Measurements from ENCODE around the gene RNASEL.
"Not testable (repeated sequence)": the region's sequence is repeated elsewhere in the genome, so short reads cannot be mapped to it uniquely, and the experiment has no call there.

The RNASEL gene, protein sequence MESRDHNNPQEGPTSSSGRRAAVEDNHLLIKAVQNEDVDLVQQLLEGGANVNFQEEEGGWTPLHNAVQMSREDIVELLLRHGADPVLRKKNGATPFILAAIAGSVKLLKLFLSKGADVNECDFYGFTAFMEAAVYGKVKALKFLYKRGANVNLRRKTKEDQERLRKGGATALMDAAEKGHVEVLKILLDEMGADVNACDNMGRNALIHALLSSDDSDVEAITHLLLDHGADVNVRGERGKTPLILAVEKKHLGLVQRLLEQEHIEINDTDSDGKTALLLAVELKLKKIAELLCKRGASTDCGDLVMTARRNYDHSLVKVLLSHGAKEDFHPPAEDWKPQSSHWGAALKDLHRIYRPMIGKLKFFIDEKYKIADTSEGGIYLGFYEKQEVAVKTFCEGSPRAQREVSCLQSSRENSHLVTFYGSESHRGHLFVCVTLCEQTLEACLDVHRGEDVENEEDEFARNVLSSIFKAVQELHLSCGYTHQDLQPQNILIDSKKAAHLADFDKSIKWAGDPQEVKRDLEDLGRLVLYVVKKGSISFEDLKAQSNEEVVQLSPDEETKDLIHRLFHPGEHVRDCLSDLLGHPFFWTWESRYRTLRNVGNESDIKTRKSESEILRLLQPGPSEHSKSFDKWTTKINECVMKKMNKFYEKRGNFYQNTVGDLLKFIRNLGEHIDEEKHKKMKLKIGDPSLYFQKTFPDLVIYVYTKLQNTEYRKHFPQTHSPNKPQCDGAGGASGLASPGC

DNA sequence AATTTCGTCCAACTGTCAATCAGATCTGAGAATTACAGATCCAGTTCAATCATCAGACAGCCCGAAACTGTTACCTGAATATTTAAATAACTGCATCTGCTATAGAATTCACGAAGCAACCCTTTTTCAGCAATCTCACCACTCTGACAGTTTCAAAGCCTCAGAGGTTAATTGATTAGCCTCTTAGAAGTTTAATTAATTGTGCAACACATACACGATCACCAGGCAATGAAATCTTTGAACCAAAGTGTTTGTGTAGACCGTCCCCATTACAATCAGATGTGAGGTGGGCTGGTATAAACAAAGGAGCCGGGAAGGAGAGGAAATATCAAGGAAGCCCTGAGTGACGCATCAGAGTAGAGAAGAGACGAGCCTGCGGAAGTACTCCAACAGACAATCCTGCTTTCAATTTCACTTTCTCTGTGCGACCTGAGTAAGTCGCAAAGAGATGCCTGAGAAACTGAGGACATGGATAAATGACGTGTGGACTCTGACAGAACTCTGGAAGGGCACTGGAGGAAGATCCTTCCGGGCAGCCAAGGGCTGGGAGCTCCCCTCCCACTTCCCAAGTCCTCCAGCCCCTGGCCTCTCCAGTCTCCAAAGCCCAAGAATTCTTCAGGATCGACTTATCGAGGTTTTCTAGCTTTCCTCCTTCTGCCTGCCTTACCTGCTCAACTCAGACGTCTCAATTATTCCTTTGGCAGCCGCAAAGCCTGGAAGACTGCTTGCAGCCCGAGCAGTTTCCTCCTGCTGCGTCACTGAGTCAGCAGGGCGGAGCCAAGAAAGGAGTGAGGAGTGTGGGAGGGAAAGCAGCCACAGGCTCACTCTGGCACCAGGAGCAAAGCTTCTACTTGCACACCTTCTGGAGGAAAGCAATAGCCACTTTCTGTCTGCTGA lies at the start of gene RNASEL:
TSS of gene RNASEL (minus strand) at position 757 of the 897 bp plus-strand sequence. CDS start 2,450 bp downstream, outside the sequence.
- no peak for DNase-seq (ENCODE audit: low spot score)

DNA sequence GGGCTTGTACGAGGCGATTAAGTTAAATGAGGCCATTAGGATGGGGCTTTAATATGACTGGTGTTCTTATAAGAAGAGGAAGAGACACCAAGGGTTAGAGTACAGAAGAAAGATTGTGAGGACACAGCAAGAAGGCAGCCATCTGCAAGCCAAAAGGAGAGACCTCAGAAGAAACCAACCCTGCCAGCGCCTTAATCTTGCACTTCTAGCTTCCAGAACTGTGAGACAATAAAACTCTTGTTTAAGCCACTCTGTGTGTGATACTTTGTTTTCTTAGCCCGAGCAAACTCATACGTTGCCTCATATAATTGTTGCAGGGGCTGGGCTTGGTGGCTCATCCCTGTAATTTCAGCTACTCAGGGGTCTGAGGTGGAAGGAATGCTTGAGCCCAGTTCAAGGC lies 48.7 kb upstream of the RNASEL start:
- no peak for DNase-seq (ENCODE audit: low spot score)

DNA sequence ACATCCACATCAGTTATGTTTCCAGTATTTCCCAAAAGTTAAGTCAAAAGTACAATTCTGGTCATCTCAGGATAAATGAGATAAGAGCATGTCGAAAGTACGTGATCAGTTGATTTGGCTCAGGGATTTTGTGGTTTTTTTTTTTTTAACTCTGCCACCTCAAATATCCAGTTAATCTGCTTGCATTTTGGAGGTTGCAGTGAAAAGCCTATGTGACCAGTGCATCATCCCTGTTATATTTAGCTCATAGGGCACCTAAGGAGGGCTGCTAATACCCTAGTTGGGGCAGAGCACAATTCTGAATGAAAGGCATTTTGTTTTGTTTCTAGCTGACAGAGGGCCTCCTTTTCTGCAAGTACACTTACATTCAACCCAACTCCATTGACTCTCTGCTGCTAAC lies 46.8 kb upstream of the RNASEL start:
- DNase-seq (ENCODE audit: low spot score), result no peak

DNA sequence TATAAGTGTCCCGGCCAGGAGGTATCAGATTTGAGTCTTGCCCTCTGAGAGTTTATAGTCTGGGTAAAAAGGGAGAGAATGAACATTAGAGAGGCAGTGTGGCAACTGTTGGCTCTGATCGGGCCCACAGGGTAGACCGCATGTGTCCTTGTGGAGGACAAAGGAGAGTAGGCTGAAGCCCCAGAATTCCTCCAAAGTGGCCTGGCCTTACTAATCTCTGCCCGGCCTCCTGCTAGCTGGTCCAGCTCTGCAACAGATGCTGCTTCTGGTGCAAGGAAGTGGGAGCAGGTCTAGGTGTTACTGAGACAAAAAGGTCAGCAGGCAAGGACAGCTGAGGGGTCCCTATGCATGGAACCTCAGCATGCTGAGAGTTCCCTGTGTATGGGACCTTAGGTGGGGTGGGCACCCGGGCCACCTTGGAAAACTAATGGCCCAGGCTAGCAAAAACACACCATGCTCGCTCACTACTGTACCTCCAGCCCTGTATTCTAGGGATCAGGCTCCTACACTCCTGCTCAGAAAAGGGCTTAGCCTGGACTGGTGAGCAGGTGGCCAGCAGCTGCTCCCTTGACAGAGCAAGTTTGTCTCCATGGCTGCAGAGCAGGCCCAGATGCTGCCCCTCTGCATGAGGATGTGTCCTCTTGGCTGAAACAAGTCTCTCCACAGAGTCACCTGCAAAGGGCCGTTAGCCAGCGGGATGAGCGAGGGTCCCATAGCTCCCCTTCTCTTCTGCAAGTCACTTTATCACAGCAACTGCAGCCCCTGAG lies 45.4 kb upstream of the RNASEL start:
- DNase-seq (ENCODE audit: low spot score), result no peak

DNA sequence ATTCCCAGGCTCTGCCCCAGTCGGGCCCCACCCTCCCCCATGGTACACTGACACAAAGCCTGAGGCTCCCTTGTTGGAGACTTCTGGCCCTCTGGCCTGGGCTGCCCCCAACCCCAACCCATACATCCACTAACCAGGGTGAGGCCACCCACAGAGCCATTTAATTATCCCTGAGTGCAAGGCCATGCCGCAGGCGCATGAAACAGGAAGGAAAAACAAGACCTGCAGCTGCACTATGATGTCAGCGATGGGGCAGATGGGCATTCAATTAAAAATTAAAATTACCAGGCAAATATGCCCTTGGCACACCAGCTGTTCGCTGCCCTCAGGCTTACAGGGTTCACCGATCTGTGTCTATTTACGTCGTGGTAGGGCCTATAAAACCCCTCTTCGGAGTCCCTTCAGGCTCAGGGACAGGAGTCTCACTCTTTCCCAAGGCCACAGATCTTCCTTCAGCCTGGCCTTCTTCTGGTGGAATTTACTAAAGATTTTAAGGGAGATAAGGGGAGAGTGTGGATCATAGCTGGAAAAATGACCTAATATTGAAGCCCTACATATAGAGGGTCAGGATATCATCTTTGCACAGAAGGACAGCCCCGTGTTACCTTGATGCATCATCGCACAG lies 44.7 kb upstream of the RNASEL start:
- DNase-seq (ENCODE audit: low spot score), result no peak

DNA sequence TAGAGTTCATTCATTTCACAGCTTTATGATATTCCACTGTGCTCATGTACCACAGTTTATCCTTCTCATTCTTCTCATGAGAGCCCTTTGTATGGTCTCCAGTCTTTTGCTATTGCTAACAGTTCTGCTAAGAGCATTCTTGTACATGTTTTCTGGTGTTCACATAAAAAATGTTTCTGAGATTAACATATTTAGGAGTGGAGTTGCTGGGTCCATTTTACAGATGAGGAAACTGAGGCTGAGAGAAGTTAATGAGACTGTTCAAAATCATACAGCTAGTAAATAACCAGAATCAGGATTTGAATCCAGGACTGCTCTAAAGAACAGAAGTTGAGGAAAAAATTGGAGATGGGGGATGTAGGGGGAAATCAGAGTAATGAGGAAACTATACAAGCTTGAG lies 44.0 kb upstream of the RNASEL start:
- DNase-seq (ENCODE audit: low spot score), result no peak

DNA sequence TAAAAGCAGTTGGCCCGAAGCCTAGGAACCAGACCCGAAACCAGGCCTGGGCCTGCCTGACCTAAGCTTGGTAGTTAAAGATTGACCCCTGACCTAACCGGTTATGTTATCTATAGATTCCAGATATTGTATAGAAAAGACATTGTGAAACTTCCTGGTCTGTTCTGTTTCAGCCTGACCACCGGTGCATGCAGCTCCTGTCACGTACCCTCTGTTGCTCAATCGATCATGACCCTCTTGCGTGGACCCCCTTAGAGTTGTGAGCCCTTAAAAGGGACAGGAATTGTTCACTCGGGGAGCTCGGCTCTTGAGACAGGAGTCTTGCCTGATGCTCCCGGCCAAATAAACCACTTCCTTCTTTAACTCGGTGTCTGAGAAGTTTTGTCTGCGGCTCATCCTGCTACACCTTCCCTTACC lies 43.4 kb upstream of the RNASEL start:
- not testable (repeated sequence) for DNase-seq (ENCODE audit: low spot score)

DNA sequence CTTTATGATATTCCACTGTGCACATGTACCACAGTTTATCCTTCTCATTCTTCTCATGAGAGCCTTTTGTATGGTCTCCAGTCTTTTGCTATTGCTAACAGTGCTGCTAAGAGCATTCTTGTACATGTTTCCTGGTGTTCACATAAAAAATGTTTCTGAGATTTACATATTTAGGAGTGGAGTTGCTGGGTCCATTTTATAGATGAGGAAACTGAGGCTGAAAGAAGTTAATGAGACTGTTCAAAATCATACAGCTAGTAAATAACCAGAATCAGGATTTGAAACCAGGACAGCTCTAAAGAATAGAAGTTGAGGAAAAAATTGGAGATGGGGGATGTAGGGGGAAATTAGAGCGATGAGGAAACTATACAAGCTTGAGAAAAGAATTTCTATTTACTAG lies 42.9 kb upstream of the RNASEL start:
- DNase-seq (ENCODE audit: low spot score), result no peak

DNA sequence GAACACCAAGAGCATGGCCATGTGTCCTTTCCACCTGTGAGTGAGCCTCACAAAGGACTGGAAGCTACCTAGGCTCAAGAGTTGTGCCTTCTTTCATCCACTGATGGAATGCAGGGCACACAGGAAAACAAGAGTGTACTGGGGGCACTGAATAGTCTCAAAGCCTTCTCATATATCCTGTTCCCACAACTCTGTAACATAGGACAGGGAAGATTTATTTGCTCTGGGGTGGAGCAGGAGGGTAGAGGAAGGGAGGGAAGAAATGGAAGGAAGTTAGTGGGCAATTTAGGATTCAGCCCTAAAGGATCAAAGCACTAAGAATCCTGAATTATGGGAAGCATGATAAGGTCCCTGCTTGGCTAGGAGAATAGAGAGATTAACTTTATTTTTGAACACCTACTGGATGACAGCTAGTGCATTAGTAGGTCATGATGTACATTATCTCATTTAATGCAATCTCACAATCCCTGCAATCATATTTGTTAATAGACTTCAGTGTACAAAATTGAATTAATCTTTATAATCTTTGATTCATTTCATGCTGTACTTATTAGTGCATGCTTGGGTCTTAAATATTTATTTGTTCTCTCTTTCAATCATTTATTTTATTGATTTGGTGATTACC lies 42.1 kb upstream of the RNASEL start:
- DNase-seq (ENCODE audit: low spot score), result no peak

DNA sequence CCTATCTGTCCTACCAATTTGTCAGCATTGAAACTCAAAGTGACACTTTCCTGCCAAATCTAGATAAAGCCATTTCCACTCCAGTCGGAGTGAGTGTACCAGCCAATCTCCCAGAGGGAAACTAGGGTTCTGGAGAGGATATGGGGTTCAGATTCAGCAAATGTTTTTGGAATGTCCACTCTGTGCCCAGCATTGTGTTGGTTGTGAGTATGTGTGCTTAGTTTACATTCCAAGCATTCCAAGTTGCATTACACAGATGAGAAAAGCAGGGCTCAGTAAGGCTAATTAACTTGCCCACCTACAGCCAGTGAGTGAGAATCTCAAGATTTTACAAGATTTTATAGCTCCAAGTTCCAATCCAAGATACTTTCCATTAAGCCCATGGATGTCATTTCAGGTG lies 41.5 kb upstream of the RNASEL start:
- no peak for DNase-seq (ENCODE audit: low spot score)

DNA sequence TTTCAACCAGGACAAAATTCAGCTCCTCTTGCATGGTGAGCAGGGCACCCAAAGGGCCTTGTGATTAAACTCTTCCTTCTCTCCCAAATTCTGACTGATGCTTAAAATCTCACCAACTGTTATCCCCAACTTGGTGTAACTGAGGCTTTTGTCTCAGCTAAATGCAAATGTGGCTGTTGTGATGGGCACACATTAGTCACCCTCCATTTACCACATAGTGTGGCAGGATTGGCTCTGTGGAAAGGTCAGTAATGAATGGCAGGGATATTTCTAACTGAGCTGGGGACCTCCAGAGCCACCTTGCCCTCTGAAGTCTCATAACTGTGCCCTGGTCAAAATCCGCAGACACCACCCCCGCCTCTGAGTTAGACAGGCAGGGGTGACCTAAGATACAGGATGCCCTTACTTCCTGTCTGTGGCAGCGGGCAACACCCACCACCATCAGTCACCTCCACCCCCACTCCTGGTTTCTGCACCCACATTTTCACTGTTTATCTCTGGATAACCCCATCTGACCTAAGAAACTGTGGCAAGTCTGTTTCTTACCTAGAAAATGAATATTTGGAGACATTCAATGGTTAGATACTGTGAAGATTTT lies 40.5 kb upstream of the RNASEL start:
- no peak for DNase-seq (ENCODE audit: low spot score)

DNA sequence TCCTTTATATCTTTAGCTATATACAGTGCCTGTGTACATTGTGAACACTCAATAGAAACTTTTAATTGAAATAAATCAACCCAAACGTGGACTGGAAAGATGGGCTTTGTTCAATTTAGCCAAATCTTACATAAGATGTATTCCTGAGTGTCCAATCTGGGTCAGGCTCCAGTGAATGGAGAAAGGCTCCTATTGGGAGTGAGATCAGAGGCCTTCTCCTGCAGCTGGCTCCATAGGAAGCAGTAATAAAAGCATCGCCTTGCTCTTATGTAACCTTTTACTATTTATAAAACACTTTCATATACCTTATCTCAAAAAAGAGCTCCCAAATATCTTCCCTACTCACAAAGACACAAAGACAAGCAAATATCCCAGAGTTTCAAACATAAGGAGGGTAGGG lies 40.0 kb upstream of the RNASEL start:
- no peak for DNase-seq (ENCODE audit: low spot score)

DNA sequence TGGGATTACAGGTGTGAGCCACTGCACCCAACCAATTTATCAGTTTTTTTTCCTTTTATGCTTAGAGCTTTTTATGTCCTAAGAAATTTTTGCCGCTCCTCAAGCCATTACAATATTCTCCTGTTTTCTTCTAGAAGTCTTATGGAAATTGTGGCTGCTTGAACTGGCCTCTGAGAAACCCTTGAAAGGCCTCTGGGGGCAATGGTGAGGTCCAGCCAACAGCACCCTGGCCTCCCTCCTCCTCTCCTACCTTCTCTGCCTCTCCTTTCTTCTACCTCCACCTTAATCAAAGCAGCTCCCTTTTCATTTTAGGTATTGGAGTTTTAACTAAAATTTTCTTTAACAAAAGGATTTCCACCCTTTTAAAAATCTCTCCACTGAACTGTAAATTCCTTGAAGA lies 39.6 kb upstream of the RNASEL start:
- no peak for DNase-seq (ENCODE audit: low spot score)

DNA sequence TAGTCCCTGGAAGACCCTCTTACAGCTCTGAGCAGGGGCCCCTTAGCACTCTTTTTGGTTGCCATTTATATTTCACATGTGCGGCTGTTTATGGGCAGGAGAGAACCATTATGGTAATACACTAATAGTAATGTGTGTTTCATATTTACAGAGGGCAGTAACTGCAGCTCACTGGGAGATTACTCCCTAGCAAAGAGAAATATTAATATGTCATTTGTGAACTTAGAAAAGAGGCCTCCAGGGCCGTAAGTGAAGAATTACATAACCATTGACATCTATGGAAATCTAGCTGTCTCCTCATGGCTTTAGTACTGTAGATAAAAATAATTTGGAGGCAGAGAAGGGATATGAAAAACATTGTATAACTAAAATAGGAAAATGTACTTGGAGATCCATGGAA lies 38.6 kb upstream of the RNASEL start:
- no peak for DNase-seq (ENCODE audit: low spot score)

DNA sequence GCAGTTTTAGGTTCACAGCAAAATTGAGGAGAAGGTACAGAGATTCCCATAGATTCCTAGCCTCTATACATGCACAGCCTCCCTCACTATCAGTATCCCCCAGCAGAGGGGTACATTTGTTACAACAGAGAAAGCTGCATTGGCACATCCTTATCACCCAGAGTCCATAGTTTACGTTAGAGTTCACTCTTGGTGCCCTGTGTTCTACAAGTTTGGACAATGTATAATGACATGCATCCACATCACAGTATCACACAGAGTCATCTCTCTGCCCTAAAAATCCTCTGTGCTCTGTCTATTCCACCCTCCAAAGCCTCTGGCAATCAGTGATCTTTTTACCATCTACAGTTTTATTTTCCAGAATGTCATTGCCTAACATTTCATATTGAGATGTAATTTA lies 37.5 kb upstream of the RNASEL start:
- DNase-seq (ENCODE audit: low spot score), result no peak

DNA sequence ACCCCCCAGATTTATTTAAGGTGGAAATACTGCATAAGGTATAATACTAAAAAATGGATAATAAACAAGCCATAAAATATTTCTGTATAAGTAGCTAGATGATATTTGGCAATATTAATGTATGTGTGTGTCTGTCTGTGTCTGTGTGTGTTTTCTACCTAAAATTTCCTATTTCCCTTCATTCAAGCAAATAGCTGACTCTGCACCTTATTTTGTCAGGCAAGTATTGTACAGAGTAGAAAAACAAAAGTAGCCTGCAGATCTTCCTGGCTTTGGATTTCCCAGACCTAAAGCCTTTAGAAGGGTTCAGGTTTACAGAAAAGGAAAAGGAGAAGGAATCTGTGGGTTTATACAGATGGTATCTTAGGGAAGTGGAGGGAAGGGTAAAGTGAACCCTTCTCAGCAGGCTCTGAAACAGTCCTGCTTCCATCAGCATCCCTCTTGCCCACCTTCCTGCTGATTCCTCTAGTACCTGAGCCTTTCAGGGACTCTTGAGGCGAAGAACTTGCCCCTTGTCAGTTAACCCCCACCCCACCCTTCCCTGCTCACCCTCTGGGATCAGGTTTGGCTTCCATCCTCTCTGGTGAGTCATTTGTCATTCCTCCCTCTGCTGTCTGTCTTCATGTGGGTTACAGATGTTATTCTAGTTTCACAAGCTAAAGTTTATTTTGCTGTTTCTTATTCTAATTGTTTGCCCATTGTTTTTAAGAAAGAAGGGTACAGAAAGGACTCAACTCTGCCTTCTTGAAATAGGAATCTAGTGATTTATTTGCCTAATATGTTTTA lies 36.9 kb upstream of the RNASEL start:
- no peak for DNase-seq (ENCODE audit: low spot score)

DNA sequence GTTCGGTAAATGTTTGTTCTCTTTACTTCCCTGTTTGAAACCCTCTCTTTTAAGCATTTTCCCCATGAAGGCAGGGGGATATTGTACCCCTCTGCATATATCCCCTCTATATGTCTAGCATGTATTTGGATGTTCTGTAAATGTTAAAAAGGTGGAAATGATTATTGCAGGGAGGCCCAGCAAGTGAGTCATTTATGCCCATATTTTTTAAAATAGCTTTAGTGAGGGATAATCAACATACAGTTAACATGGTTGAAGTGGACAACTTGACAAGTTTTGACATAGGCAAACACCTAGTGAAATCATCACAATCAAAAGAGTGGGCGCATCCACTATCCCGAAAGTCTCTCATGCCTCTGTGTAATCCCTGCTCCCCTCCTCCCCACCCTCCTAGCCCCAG lies 36.0 kb upstream of the RNASEL start:
- DNase-seq (ENCODE audit: low spot score), result no peak

DNA sequence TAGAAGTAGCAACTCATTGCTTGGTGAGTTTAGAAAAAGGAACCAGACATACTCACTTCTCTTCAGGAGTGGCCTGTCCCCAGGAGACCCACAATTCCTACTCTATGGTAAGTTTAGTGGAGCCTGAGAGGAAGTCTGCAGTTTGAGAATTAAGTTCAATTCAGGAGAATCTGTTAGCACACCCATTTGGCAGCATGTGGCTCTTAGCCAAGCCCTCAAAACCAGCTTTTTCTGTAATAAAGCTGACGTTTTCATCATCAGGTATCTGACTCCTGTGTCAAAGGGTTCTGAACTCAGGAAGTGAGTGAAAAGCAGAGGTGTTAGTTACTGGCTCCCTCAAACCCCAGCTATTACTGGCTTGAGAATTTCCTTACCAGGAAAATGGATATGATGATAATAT lies 35.5 kb upstream of the RNASEL start:
- DNase-seq (ENCODE audit: low spot score), result no peak

DNA sequence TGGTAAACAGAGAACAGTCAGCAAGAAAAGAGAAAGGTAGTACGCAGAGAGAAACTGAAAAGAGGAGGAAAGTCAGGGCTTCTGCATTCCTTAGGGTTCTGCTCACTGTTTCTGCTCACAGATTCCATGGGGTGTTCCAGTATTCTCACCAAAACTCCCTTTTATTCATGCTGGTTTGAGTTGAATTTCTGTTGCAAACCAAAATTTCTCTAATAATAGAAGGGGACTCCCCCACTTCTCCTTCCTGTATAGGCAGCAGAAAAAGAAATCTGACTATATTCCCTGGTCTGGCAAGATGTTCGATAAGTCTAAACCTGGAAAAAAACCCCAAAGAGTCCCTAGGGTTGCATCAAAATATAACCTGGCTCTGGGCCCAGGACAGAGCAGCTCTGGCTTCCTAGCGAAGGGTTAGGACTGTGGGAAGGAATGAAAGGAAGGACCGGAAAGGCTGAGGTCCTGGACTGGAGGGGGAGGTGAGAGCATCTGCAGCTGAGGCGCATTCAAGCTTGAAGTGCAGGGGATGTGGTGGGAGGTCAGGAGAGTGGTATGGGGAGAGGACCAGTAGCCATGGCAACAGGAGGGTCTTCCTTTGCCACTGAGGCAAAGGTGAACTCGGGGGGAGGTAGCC lies 34.0 kb upstream of the RNASEL start:
- no peak for DNase-seq (ENCODE audit: low spot score)
